ENCODE data around the gene INPP5A. TPM values are rescaled to one million over a fixed set of nuclear protein-coding genes. Genes with fewer than 3 reads are reported as not detected.
"Not testable (repeated sequence)": the region's sequence is repeated elsewhere in the genome, so short reads cannot be mapped to it uniquely, and the experiment has no call there.

INPP5A gene
- total RNA-seq, 2 experiments from 2014 or later, result 7.4 to 7.5 TPM

- CTCF ChIA-PET, H3K9me3 Mint-ChIP-seq, H3K27ac Mint-ChIP-seq, H3K4me3 Mint-ChIP-seq, POLR2A ChIA-PET, H3K27me3 Mint-ChIP-seq, H3K36me3 Mint-ChIP-seq, DNase-seq: not testable (repeated sequence)
- intact Hi-C loops (cut with micrococcal nuclease), result loop anchor here (1.0 kb wide), 1 partner anchor 43 kb away; no protein-coding TSS in a partner anchor
- peaks cover 23% of the 10 kb centered on the region for H3K4me1 Mint-ChIP-seq (ENCODE audit: low read depth)
Measured at GRCh38 chr10:132572946-132573345, 35.4 kb downstream of the INPP5A start.

- H3K9me3 Mint-ChIP-seq, result no peaks in the 10 kb centered on the region
- DNase-seq, result no peak
- CTCF ChIA-PET, result no interaction called here
- H3K36me3 Mint-ChIP-seq, result no peaks in the 10 kb centered on the region
- H3K27ac Mint-ChIP-seq, result no peak overlapping the region
- intact Hi-C loops (cut with micrococcal nuclease), result no loop called here
- peaks cover 31% of the 10 kb centered on the region for H3K4me1 Mint-ChIP-seq (ENCODE audit: low read depth)
- no peak overlapping the region for H3K4me3 Mint-ChIP-seq
- H3K27me3 Mint-ChIP-seq, result no peaks in the 10 kb centered on the region
- POLR2A ChIA-PET, result no interaction called here
Measured at GRCh38 chr10:132574288-132574687, 36.7 kb downstream of the INPP5A start.

GRCh38 chr10:132574783-132575319, 37.3 kb downstream of the INPP5A start:
- POLR2A ChIA-PET, result interaction anchor here (1.5 kb wide), 1 partner anchor 35 kb away, joined by 4 read pairs; no protein-coding TSS in a partner anchor
- Mint-ChIP-seq H3K4me1 (ENCODE audit: low read depth) (peaks cover 31% of the 10 kb centered on the region), H3K36me3 (no peaks in the 10 kb centered on the region), H3K27me3 (no peaks in the 10 kb centered on the region), H3K9me3 (no peaks in the 10 kb centered on the region), H3K4me3 (no peak overlapping the region), H3K27ac (no peak overlapping the region)
- no peak for DNase-seq
- CTCF ChIA-PET, result no interaction called here
- intact Hi-C loops (cut with micrococcal nuclease), result loop anchor here (1.0 kb wide), 2 partner anchors 13 to 38 kb away; partner anchors contain the start of gene INPP5A

- no peak overlapping the region for H3K27ac Mint-ChIP-seq
- no peak overlapping the region for H3K4me3 Mint-ChIP-seq
- DNase-seq, result peak; percentile 63
- no peaks in the 10 kb centered on the region for H3K9me3 Mint-ChIP-seq
- ChIA-PET POLR2A (interaction anchor here (1.5 to 1.6 kb wide), 2 partner anchors 14 to 36 kb away, joined by 3 to 4 read pairs; no protein-coding TSS in a partner anchor), CTCF (no interaction called here)
- no peaks in the 10 kb centered on the region for H3K36me3 Mint-ChIP-seq
- H3K4me1 Mint-ChIP-seq (ENCODE audit: low read depth), result peaks cover 27% of the 10 kb centered on the region
- intact Hi-C loops (cut with micrococcal nuclease), result loop anchor here (1.0 kb wide), 2 partner anchors 13 to 38 kb away; partner anchors contain the start of gene INPP5A
- no peaks in the 10 kb centered on the region for H3K27me3 Mint-ChIP-seq
Measured at GRCh38 chr10:132575320-132576201, 38.0 kb downstream of the INPP5A start.

GRCh38 chr10:132576671-132577349, 39.2 kb downstream of the INPP5A start:
- H3K27me3 Mint-ChIP-seq, result no peaks in the 10 kb centered on the region
- intact Hi-C loops (cut with micrococcal nuclease), result no loop called here
- CTCF ChIA-PET, result no interaction called here
- no peaks in the 10 kb centered on the region for H3K9me3 Mint-ChIP-seq
- no peak overlapping the region for H3K4me3 Mint-ChIP-seq
- H3K4me1 Mint-ChIP-seq (ENCODE audit: low read depth), result peaks cover 27% of the 10 kb centered on the region
- H3K36me3 Mint-ChIP-seq, result peaks cover 1% of the 10 kb centered on the region
- POLR2A ChIA-PET, result interaction anchor here (1.6 kb wide), 1 partner anchor 12 kb away, joined by 3 read pairs; no protein-coding TSS in a partner anchor
- no peak overlapping the region for H3K27ac Mint-ChIP-seq
- DNase-seq, result no peak

- POLR2A ChIA-PET, result interaction anchor here (1.6 kb wide), 1 partner anchor 12 kb away, joined by 3 read pairs; no protein-coding TSS in a partner anchor
- Mint-ChIP-seq H3K27me3 (no peaks in the 10 kb centered on the region), H3K36me3 (peaks cover 1% of the 10 kb centered on the region)
Measured at GRCh38 chr10:132577350-132578003, 39.9 kb downstream of the INPP5A start.

GRCh38 chr10:132578287-132578951, 40.8 kb downstream of the INPP5A start:
- Mint-ChIP-seq H3K27ac (no peak overlapping the region), H3K27me3 (no peaks in the 10 kb centered on the region), H3K4me3 (no peak overlapping the region), H3K9me3 (no peaks in the 10 kb centered on the region), H3K4me1 (ENCODE audit: low read depth) (peaks cover 31% of the 10 kb centered on the region), H3K36me3 (peaks cover 3% of the 10 kb centered on the region)
- ChIA-PET CTCF (interaction anchor here (0.6 to 0.7 kb wide), 2 partner anchors 32 to 119 kb away, joined by 3 read pairs; no protein-coding TSS in a partner anchor), POLR2A (no interaction called here)
- no peak for DNase-seq
- intact Hi-C loops (cut with micrococcal nuclease), result no loop called here

More at GRCh38 chr10:132577350-132578003, 39.9 kb downstream of the INPP5A start:
- intact Hi-C loops (cut with micrococcal nuclease), result no loop called here
- CTCF ChIA-PET, result interaction anchor here (0.7 kb wide), 1 partner anchor 118 kb away, joined by 3 read pairs; no protein-coding TSS in a partner anchor
- Mint-ChIP-seq H3K9me3 (no peaks in the 10 kb centered on the region), H3K4me1 (ENCODE audit: low read depth) (peaks cover 27% of the 10 kb centered on the region), H3K27ac (no peak overlapping the region), H3K4me3 (no peak overlapping the region)
- no peak for DNase-seq

- intact Hi-C loops (cut with micrococcal nuclease), result no loop called here
- Mint-ChIP-seq H3K4me1 (ENCODE audit: low read depth) (peaks cover 33% of the 10 kb centered on the region), H3K4me3 (no peak overlapping the region), H3K36me3 (peaks cover 3% of the 10 kb centered on the region), H3K27ac (no peak overlapping the region), H3K27me3 (no peaks in the 10 kb centered on the region), H3K9me3 (no peaks in the 10 kb centered on the region)
- CTCF ChIA-PET, result no interaction called here
- POLR2A ChIA-PET, result no interaction called here
- DNase-seq, result no peak
Measured at GRCh38 chr10:132579027-132579859, 41.7 kb downstream of the INPP5A start.

- Mint-ChIP-seq H3K9me3 (no peaks in the 10 kb centered on the region), H3K27me3 (no peaks in the 10 kb centered on the region), H3K4me1 (ENCODE audit: low read depth) (peaks cover 28% of the 10 kb centered on the region), H3K27ac (no peak overlapping the region), H3K4me3 (no peak overlapping the region), H3K36me3 (peaks cover 3% of the 10 kb centered on the region)
- CTCF ChIA-PET, result no interaction called here
- POLR2A ChIA-PET, result no interaction called here
- intact Hi-C loops (cut with micrococcal nuclease), result no loop called here
- no peak for DNase-seq
Measured at GRCh38 chr10:132580143-132580542, 42.6 kb downstream of the INPP5A start.

GRCh38 chr10:132580617-132581016, 43.0 kb downstream of the INPP5A start:
- CTCF ChIA-PET, result no interaction called here
- H3K36me3 Mint-ChIP-seq, result peaks cover 3% of the 10 kb centered on the region
- intact Hi-C loops (cut with micrococcal nuclease), result no loop called here

GRCh38 chr10:132582137-132582536, 44.5 kb downstream of the INPP5A start:
- peaks cover 18% of the 10 kb centered on the region for H3K4me1 Mint-ChIP-seq (ENCODE audit: low read depth)
- no peak for DNase-seq
- intact Hi-C loops (cut with micrococcal nuclease), result no loop called here
- no peak overlapping the region for H3K27ac Mint-ChIP-seq
- no peaks in the 10 kb centered on the region for H3K9me3 Mint-ChIP-seq
- H3K36me3 Mint-ChIP-seq, result peaks cover 8% of the 10 kb centered on the region
- H3K4me3 Mint-ChIP-seq, result no peak overlapping the region
- CTCF ChIA-PET, result no interaction called here
- POLR2A ChIA-PET, result interaction anchor here (0.5 to 0.8 kb wide), 2 partner anchors 11 to 766 kb away, joined by 3 read pairs; no protein-coding TSS in a partner anchor
- H3K27me3 Mint-ChIP-seq, result no peaks in the 10 kb centered on the region

More at GRCh38 chr10:132580617-132581016, 43.0 kb downstream of the INPP5A start:
- POLR2A ChIA-PET, result no interaction called here
- no peak for DNase-seq
- no peak overlapping the region for H3K4me3 Mint-ChIP-seq
- peaks cover 24% of the 10 kb centered on the region for H3K4me1 Mint-ChIP-seq (ENCODE audit: low read depth)
- H3K9me3 Mint-ChIP-seq, result no peaks in the 10 kb centered on the region
- no peaks in the 10 kb centered on the region for H3K27me3 Mint-ChIP-seq
- no peak overlapping the region for H3K27ac Mint-ChIP-seq
